ENCODE results near the gene VPS35L. TPM values are rescaled to one million over a fixed set of nuclear protein-coding genes. Genes with fewer than 3 reads are reported as not detected.

Gene VPS35L
- total and polyA plus RNA-seq, 10 of the 15 experiments (the other 5 are each of a cell fraction or from before 2014, with no cell fraction given) = 14.9 to 44.1 (median 26.3) TPM

- TF ChIP-seq YY1 (IDR thresholded peaks at IDR 0.05; ENCODE audit: low read depth, low read length) (peak; percentile 92), HCFC1 (IDR thresholded peaks at IDR 0.05; ENCODE audit: low read length) (peak; percentile 98), TAF1 (IDR thresholded peaks at IDR 0.05; ENCODE audit: borderline replicate concordance, low read depth, low read length) (peak; percentile 66; the same call in 1 of the 2 replicates), SP1 (IDR thresholded peaks at IDR 0.05; ENCODE audit: low read depth, low read length) (peak; percentile 11), USF2 (IDR thresholded peaks at IDR 0.05; ENCODE audit: borderline replicate concordance, low read depth, low read length) (no peak), CBFB (IDR thresholded peaks at IDR 0.05; ENCODE audit: low read depth) (0 out of 2 replicates have a peak, but pooled peaks have one; percentile 46), RAD21 (IDR thresholded peaks at IDR 0.05; ENCODE audit: insufficient read depth, low read depth, low read length) (no peak), CREB1 (IDR thresholded peaks at IDR 0.05; ENCODE audit: low read depth) (peak; percentile 99), GABPA (IDR thresholded peaks at IDR 0.05; ENCODE audit: low read depth) (peak; percentile 86), POLR2AphosphoS5 (IDR thresholded peaks at IDR 0.05; ENCODE audit: low read length) (peak; percentile 52; the same call in 1 of the 2 replicates), ATF7 (IDR thresholded peaks at IDR 0.05; ENCODE audit: low read depth) (peak; percentile 82), MXI1 (IDR thresholded peaks at IDR 0.05; ENCODE audit: low read depth, low read length) (peak; percentile 92), TCF12 (IDR thresholded peaks at IDR 0.05; ENCODE audit: low read depth, low read length) (0 out of 2 replicates have a peak, but pooled peaks have one; percentile 11), BMI1 (IDR thresholded peaks at IDR 0.05; ENCODE audit: borderline replicate concordance) (peak; percentile 86; the same call in 1 of the 2 replicates), MYB (IDR thresholded peaks at IDR 0.05; ENCODE audit: borderline replicate concordance, low read depth, low read length) (peak; percentile 96), MEF2A (IDR thresholded peaks at IDR 0.05; ENCODE audit: insufficient read depth, low read depth, low read length) (0 out of 2 replicates have a peak, but pooled peaks have one; percentile 33), TARDBP (IDR thresholded peaks at IDR 0.05; ENCODE audit: borderline replicate concordance) (peak; percentile 91)
- TF ChIP-seq, protein P1, sequence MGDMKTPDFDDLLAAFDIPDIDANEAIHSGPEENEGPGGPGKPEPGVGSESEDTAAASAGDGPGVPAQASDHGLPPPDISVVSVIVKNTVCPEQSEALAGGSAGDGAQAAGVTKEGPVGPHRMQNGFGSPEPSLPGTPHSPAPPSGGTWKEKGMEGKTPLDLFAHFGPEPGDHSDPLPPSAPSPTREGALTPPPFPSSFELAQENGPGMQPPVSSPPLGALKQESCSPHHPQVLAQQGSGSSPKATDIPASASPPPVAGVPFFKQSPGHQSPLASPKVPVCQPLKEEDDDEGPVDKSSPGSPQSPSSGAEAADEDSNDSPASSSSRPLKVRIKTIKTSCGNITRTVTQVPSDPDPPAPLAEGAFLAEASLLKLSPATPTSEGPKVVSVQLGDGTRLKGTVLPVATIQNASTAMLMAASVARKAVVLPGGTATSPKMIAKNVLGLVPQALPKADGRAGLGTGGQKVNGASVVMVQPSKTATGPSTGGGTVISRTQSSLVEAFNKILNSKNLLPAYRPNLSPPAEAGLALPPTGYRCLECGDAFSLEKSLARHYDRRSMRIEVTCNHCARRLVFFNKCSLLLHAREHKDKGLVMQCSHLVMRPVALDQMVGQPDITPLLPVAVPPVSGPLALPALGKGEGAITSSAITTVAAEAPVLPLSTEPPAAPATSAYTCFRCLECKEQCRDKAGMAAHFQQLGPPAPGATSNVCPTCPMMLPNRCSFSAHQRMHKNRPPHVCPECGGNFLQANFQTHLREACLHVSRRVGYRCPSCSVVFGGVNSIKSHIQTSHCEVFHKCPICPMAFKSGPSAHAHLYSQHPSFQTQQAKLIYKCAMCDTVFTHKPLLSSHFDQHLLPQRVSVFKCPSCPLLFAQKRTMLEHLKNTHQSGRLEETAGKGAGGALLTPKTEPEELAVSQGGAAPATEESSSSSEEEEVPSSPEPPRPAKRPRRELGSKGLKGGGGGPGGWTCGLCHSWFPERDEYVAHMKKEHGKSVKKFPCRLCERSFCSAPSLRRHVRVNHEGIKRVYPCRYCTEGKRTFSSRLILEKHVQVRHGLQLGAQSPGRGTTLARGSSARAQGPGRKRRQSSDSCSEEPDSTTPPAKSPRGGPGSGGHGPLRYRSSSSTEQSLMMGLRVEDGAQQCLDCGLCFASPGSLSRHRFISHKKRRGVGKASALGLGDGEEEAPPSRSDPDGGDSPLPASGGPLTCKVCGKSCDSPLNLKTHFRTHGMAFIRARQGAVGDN (IDR thresholded peaks at IDR 0.05) = no peak
- TF ChIP-seq, protein P2, sequence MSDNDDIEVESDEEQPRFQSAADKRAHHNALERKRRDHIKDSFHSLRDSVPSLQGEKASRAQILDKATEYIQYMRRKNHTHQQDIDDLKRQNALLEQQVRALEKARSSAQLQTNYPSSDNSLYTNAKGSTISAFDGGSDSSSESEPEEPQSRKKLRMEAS (IDR thresholded peaks at IDR 0.05; ENCODE audit: low read depth, low read length) = peak; percentile 49; the same call in 1 of the 2 replicates
- TF ChIP-seq, protein P3, sequence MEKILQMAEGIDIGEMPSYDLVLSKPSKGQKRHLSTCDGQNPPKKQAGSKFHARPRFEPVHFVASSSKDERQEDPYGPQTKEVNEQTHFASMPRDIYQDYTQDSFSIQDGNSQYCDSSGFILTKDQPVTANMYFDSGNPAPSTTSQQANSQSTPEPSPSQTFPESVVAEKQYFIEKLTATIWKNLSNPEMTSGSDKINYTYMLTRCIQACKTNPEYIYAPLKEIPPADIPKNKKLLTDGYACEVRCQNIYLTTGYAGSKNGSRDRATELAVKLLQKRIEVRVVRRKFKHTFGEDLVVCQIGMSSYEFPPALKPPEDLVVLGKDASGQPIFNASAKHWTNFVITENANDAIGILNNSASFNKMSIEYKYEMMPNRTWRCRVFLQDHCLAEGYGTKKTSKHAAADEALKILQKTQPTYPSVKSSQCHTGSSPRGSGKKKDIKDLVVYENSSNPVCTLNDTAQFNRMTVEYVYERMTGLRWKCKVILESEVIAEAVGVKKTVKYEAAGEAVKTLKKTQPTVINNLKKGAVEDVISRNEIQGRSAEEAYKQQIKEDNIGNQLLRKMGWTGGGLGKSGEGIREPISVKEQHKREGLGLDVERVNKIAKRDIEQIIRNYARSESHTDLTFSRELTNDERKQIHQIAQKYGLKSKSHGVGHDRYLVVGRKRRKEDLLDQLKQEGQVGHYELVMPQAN (conservative IDR thresholded peaks at IDR 0.05) = peak; percentile 92
These were observed 31.7 kb upstream of the VPS35L start, which contains the start of gene CCP110 (continued) for GRCh38 chr16:19523559-19524355.
